H9 (cell line): ENCODE results near the gene ANTXR2. TPM values are rescaled to one million over a fixed set of nuclear protein-coding genes. Genes with fewer than 3 reads are reported as not detected.

Experiments used
- DNase-seq: peaks from one replicate; pipeline ENCODE4 v3.0.0-alpha.2; 2017
- H2AFZ ChIP-seq: one replicate; pipeline ENCODE4 v1.6.1; 2013; ENCODE audit warnings: mild to moderate bottlenecking, low read length, control low read depth, moderate library complexity
- H2AK5ac ChIP-seq: 2 replicates; pipeline ENCODE4 v1.6.1; 2013; ENCODE audit warnings: low read length, control low read depth, mixed read lengths; ENCODE audit not compliant: insufficient read length
- H2BK120ac ChIP-seq: one replicate; pipeline ENCODE4 v1.6.1; 2013; ENCODE audit warnings: low read depth, mild to moderate bottlenecking, low read length, control low read depth, inconsistent platforms; ENCODE audit not compliant: poor library complexity, severe bottlenecking
- H2BK12ac ChIP-seq: 2 replicates; pipeline ENCODE4 v1.6.1; 2013; ENCODE audit warnings: low read length, control low read depth, mixed read lengths, low read depth; ENCODE audit not compliant: insufficient read length
- H2BK15ac ChIP-seq: 2 replicates; pipeline ENCODE4 v1.6.1; 2013; ENCODE audit warnings: low read depth, low read length, control low read depth
- H2BK20ac ChIP-seq: one replicate; pipeline ENCODE4 v1.6.1; 2013; ENCODE audit warnings: low read depth, mild to moderate bottlenecking, low read length, control low read depth, inconsistent platforms; ENCODE audit not compliant: poor library complexity, severe bottlenecking
- H2BK5ac ChIP-seq: 2 replicates; pipeline ENCODE4 v1.6.1; 2013; ENCODE audit warnings: low read length, control low read depth, mixed read lengths; ENCODE audit not compliant: insufficient read length
- H3K14ac ChIP-seq: 2 replicates; pipeline ENCODE4 v1.6.1; 2013; ENCODE audit warnings: low read length, control low read depth; ENCODE audit not compliant: insufficient read depth
- H3K18ac ChIP-seq: 2 replicates; pipeline ENCODE4 v1.6.1; 2013; ENCODE audit warnings: low read depth, mild to moderate bottlenecking, mixed read lengths, low read length, control low read depth; ENCODE audit not compliant: insufficient read length
- H3K23ac ChIP-seq: 2 replicates; pipeline ENCODE4 v1.6.1; 2013; ENCODE audit warnings: low read length, control low read depth, mixed read lengths, low read depth; ENCODE audit not compliant: insufficient read length
- H3K23me2 ChIP-seq: 2 replicates; pipeline ENCODE4 v1.6.1; 2013; ENCODE audit warnings: low read depth, mild to moderate bottlenecking, mixed read lengths, low read length, control low read depth; ENCODE audit not compliant: insufficient read length, poor library complexity, severe bottlenecking
- H3K27ac ChIP-seq: 2 replicates; pipeline ENCODE4 v1.5.1; 2013; ENCODE audit warnings: low read length, control low read depth, mixed read lengths, low read depth; ENCODE audit not compliant: insufficient read length
- H3K27me3 ChIP-seq: 2 replicates; pipeline ENCODE4 v1.6.1; 2013; ENCODE audit warnings: low read length, control low read depth, inconsistent platforms; ENCODE audit not compliant: insufficient read depth
- H3K4ac ChIP-seq: 2 replicates; pipeline ENCODE4 v1.6.1; 2013; ENCODE audit warnings: low read depth, mild to moderate bottlenecking, control low read depth, inconsistent platforms, low read length, moderate library complexity
- H3K4me1 ChIP-seq: 2 replicates; pipeline ENCODE4 v1.6.1; 2013; ENCODE audit warnings: low read length, control low read depth, inconsistent platforms; ENCODE audit not compliant: insufficient read depth
- H3K4me2 ChIP-seq: 2 replicates; pipeline ENCODE4 v1.6.1; 2013; ENCODE audit warnings: low read length, control low read depth, mixed read lengths; ENCODE audit not compliant: insufficient read length, insufficient read depth
- H3K56ac ChIP-seq: 2 replicates; pipeline ENCODE4 v1.6.1; 2013; ENCODE audit warnings: low read depth, mild to moderate bottlenecking, mixed read lengths, low read length, control low read depth; ENCODE audit not compliant: insufficient read length
- H3K79me1 ChIP-seq: 2 replicates; pipeline ENCODE4 v1.6.1; 2013; ENCODE audit warnings: low read depth, mild to moderate bottlenecking, moderate library complexity, low read length, control low read depth, inconsistent platforms; ENCODE audit not compliant: insufficient read depth, poor library complexity, severe bottlenecking
- H3K79me2 ChIP-seq: 2 replicates; pipeline ENCODE4 v1.6.1; 2013; ENCODE audit warnings: low read length, control low read depth, inconsistent platforms; ENCODE audit not compliant: insufficient read depth
- H3K9ac ChIP-seq: 2 replicates; pipeline ENCODE4 v1.6.1; 2013; ENCODE audit warnings: low read length, control low read depth, mixed read lengths; ENCODE audit not compliant: insufficient read length; ENCODE audit errors: extremely low read depth
- H3K9me3 ChIP-seq: one replicate; pipeline ENCODE4 v1.6.1; 2013; ENCODE audit warnings: low read depth, low read length, inconsistent platforms; ENCODE audit not compliant: control insufficient read depth
- H3T11ph ChIP-seq: one replicate; pipeline ENCODE4 v1.6.1; 2013; ENCODE audit warnings: mild to moderate bottlenecking, low read length, control low read depth, inconsistent platforms
- H4K20me1 ChIP-seq: one replicate; pipeline ENCODE4 v1.6.1; 2013; ENCODE audit not compliant: control insufficient read depth, insufficient read length, insufficient read depth
- H4K5ac ChIP-seq: 2 replicates; pipeline ENCODE4 v1.6.1; 2013; ENCODE audit warnings: low read depth, mild to moderate bottlenecking, mixed read lengths, low read length, control low read depth; ENCODE audit not compliant: insufficient read length
- H4K8ac ChIP-seq: replicated peaks from 2 replicates; pipeline ENCODE4 v1.6.1; 2013; ENCODE audit warnings: low read length, control low read depth, mixed read lengths, low read depth; ENCODE audit not compliant: insufficient read length
- H4K91ac ChIP-seq: 2 replicates; pipeline ENCODE4 v1.6.1; 2013; ENCODE audit warnings: low read depth, mild to moderate bottlenecking, moderate library complexity, mixed read lengths, low read length, control low read depth; ENCODE audit not compliant: insufficient read length
- H3K27ac Mint-ChIP-seq, 3 experiments: 2 replicates in 2 of 3; 3 replicates in 1 of 3; pipeline ENCODE4 v1.8.0; 2020 to 2021; ENCODE audit warnings: mixed read lengths in 3 of 3, mild to moderate bottlenecking in 1 of 3, moderate library complexity in 1 of 3
- H3K27me3 Mint-ChIP-seq: 2 replicates; pipeline ENCODE4 v1.8.0; 2021; ENCODE audit warnings: low read depth, mild to moderate bottlenecking, moderate library complexity, mixed read lengths
- H3K36me3 Mint-ChIP-seq, 3 experiments: 2 replicates in 2 of 3; 3 replicates in 1 of 3; pipeline ENCODE4 v1.8.0; 2020 to 2021; ENCODE audit warnings: low read depth in 3 of 3, mixed read lengths in 3 of 3; ENCODE audit not compliant: insufficient read depth in 1 of 3
- H3K4me1 Mint-ChIP-seq, 2 experiments: 2 replicates each; pipeline ENCODE4 v1.8.0; 2020; ENCODE audit warnings: mixed read lengths in 2 of 2
- H3K4me3 Mint-ChIP-seq, 2 experiments: 2 replicates in 1 of 2; 3 replicates in 1 of 2; pipeline ENCODE4 v1.8.0; 2020 to 2021; ENCODE audit warnings: mild to moderate bottlenecking in 2 of 2, mixed read lengths in 2 of 2, moderate library complexity in 1 of 2
- H3K9me3 Mint-ChIP-seq, 2 experiments: 2 replicates in 1 of 2; 3 replicates in 1 of 2; pipeline ENCODE4 v1.8.0; 2020; ENCODE audit warnings: mild to moderate bottlenecking in 2 of 2, mixed read lengths in 2 of 2, moderate library complexity in 1 of 2
- WGBS: extraction: QIAGEN DNeasy Blood & Tissue Kit; methylation state at CpG from one replicate; pipeline ENCODE4 v1.1.7; 2013; ENCODE audit warnings: missing lambda C conversion rate, low lambda C conversion rate, mixed read lengths; ENCODE audit not compliant: insufficient read length; ENCODE audit errors: extremely low coverage; 5-methylcytosine and 5-hydroxymethylcytosine counted together
- total RNA-seq: library from RNA; stranded (reverse); gene quantifications from 2 replicates; pipeline ENCODE4 v1.2.1, GENCODE V29; 2021
- TF ChIP-seq, protein P1 (sequence below): fragments of 200-600 bp; sonication (generic); conservative IDR thresholded peaks from 3 replicates; pipeline ENCODE4 v1.8.0; 2021; ENCODE audit warnings: antibody characterized with exemption, mild to moderate bottlenecking

Gene ANTXR2
- total RNA-seq, 1 experiment from 2014 or later = 4.7 TPM

DNA sequence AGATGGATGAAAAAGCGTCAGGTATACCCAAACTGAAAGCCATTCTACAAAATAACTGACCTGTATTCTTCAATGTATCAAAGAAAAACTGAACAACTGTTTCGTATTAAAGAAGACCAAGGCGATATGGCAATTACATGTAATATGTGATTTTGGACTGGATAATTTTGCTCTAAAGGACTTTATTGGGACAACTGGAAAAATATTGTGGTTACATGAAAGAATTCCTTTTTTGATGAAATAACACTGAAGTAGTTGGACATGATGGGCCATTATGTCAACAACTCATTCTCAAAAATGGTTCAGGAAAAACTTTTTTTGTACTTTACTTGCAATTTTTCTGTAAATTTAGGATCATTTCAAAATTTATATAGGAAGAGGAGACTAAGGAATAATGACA lies 12.1 kb upstream of the ANTXR2 start:
- Histone ChIP-seq H2BK12ac (no peak overlapping the region), H4K91ac (no peak overlapping the region), H3K4ac (no peak overlapping the region), H3K18ac (no peak overlapping the region), H3K56ac (no peak overlapping the region), H4K5ac (no peak overlapping the region), H2BK5ac (no peak overlapping the region), H3K79me2 (no peaks in the 10 kb centered on the region), H4K8ac (no peak overlapping the region), H3K27ac (no peak overlapping the region), H3K14ac (no peak overlapping the region), H2AFZ (no peak overlapping the region), H2BK120ac (no peak overlapping the region), H3K4me2 (no peak overlapping the region), H3T11ph (no peak overlapping the region), H3K4me1 (no peaks in the 10 kb centered on the region), H2AK5ac (no peak overlapping the region), H3K79me1 (no peaks in the 10 kb centered on the region), H3K9ac (no peak overlapping the region), H3K23ac (no peak overlapping the region), H2BK20ac (no peak overlapping the region), H3K27me3 (no peaks in the 10 kb centered on the region), H4K20me1 (no peaks in the 10 kb centered on the region), H3K23me2 (no peaks in the 10 kb centered on the region), H2BK15ac (no peak overlapping the region), H3K9me3 (no peaks in the 10 kb centered on the region)
- no CpG with 5 or more reads among the region's 3 CpGs for WGBS
- no peak overlapping the region for H3K4me3 Mint-ChIP-seq
- H3K9me3 Mint-ChIP-seq = no peaks in the 10 kb centered on the region; a peak in 1 of 5 replicates
- no peak overlapping the region for H3K27ac Mint-ChIP-seq
- no peaks in the 10 kb centered on the region for H3K36me3 Mint-ChIP-seq
- H3K27me3 Mint-ChIP-seq = peaks cover 8% of the 10 kb centered on the region
- TF ChIP-seq, protein P1, sequence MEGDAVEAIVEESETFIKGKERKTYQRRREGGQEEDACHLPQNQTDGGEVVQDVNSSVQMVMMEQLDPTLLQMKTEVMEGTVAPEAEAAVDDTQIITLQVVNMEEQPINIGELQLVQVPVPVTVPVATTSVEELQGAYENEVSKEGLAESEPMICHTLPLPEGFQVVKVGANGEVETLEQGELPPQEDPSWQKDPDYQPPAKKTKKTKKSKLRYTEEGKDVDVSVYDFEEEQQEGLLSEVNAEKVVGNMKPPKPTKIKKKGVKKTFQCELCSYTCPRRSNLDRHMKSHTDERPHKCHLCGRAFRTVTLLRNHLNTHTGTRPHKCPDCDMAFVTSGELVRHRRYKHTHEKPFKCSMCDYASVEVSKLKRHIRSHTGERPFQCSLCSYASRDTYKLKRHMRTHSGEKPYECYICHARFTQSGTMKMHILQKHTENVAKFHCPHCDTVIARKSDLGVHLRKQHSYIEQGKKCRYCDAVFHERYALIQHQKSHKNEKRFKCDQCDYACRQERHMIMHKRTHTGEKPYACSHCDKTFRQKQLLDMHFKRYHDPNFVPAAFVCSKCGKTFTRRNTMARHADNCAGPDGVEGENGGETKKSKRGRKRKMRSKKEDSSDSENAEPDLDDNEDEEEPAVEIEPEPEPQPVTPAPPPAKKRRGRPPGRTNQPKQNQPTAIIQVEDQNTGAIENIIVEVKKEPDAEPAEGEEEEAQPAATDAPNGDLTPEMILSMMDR = no peak
- H3K4me1 Mint-ChIP-seq = no peaks in the 10 kb centered on the region
- DNase-seq = no peak
